Activated T-helper 1 cell treated with anti-CD3 and anti-CD28 coated beads, Interleukin-12 subunit alpha, Interleukin-12 subunit beta, Interleukin-2, Interleukin-4 antibody, amounts not matched to agents 30 ng/mL and 10 ng/mL and 1 ng/mL, durations not matched to agents 14 hours and 24 hours and 36 hours (primary cell): ENCODE measurements around the gene FAM216A. TPM values are rescaled to one million over a fixed set of nuclear protein-coding genes. Genes with fewer than 3 reads are reported as not detected.
A peak's percentile ranks its signal among the peaks of the same experiment; 100 is the strongest.

Experiments
- DNase-seq: peaks from one replicate; pipeline ENCODE4 v3.0.0; 2021; ENCODE audit warnings: low spot score
- H3K27ac Mint-ChIP-seq: one replicate; pipeline ENCODE4 v1.8.0; 2021; ENCODE audit warnings: mild to moderate bottlenecking, mixed read lengths
- H3K27me3 Mint-ChIP-seq: one replicate; pipeline ENCODE4 v1.8.0; 2022; ENCODE audit warnings: mild to moderate bottlenecking, moderate library complexity, mixed read lengths; ENCODE audit not compliant: insufficient read depth
- H3K36me3 Mint-ChIP-seq: one replicate; pipeline ENCODE4 v1.8.0; 2021; ENCODE audit warnings: low read depth, mixed read lengths
- H3K4me1 Mint-ChIP-seq: one replicate; pipeline ENCODE4 v1.8.0; 2021; ENCODE audit warnings: low read depth, mixed read lengths
- H3K4me3 Mint-ChIP-seq: one replicate; pipeline ENCODE4 v1.8.0; 2021; ENCODE audit warnings: mild to moderate bottlenecking, moderate library complexity, mixed read lengths
- H3K9me3 Mint-ChIP-seq: one replicate; pipeline ENCODE4 v1.8.0; 2021; ENCODE audit warnings: mixed read lengths
- intact Hi-C: fragments of 100-400 bp; cut with micrococcal nuclease; formaldehyde crosslinking; loops from one replicate; pipeline ENCODE4 v1.15.1; 2024
- total RNA-seq: library from RNA; stranded (reverse); gene quantifications from 2 replicates; pipeline ENCODE4 v1.2.3, GENCODE V29; 2022

FAM216A gene
- total RNA-seq, 1 donor from 2014 or later, result 40.8 TPM

GRCh38 chr12:110536834-110537604 is 68.4 kb downstream of the FAM216A start:
- H3K36me3 Mint-ChIP-seq, result peaks cover 44% of the 10 kb centered on the region
- no peak for DNase-seq
- no peaks in the 10 kb centered on the region for H3K9me3 Mint-ChIP-seq
- H3K27me3 Mint-ChIP-seq, result no peaks in the 10 kb centered on the region
- no peak overlapping the region for H3K4me3 Mint-ChIP-seq
- no peak overlapping the region for H3K27ac Mint-ChIP-seq
- H3K4me1 Mint-ChIP-seq, result peaks cover 37% of the 10 kb centered on the region
- intact Hi-C loops, result no loop called here

DNA sequence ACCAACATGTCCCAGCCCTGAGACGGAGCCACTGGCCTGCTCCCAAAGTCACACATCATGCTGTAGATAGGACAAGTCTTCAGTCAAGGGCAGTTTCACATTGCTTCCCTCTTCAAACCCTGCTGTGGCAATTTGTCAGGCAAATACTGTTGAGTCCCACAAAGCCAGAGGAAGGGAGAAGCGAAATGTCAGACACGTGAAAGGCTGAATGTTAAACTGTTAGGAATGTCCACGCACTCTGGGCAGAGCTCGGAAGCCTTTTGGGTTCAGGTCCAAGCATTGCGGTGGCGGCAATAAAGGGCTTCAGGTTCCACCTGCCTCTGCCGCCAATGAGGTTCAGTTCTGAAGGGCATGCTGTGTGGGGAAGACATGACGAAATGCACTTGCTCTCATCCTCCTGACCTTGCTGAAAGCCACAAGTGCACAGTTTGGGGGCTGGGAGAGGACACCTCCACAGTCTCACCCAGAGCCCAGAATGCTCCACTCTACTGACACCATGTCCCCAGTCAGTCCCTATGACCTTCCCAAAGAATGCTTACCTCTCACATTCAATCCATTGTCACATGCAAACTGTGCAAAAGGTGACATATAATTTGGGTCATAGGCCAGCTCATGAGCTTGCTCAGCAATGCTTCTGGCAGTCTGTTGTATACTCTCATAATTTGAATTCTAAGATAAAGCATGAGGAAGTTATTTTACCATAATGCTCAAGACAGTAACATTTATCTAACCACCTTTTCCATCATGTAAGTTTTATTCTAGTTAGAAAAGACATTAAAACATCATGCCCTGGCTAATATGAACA is 69.2 kb downstream of the FAM216A start:
- H3K27ac Mint-ChIP-seq, result peak overlapping the region; percentile 29
- intact Hi-C loops, result no loop called here
- H3K9me3 Mint-ChIP-seq, result no peaks in the 10 kb centered on the region
- H3K4me1 Mint-ChIP-seq, result peaks cover 36% of the 10 kb centered on the region
- no peaks in the 10 kb centered on the region for H3K27me3 Mint-ChIP-seq
- peaks cover 48% of the 10 kb centered on the region for H3K36me3 Mint-ChIP-seq
- no peak overlapping the region for H3K4me3 Mint-ChIP-seq
- DNase-seq, result no peak

DNA sequence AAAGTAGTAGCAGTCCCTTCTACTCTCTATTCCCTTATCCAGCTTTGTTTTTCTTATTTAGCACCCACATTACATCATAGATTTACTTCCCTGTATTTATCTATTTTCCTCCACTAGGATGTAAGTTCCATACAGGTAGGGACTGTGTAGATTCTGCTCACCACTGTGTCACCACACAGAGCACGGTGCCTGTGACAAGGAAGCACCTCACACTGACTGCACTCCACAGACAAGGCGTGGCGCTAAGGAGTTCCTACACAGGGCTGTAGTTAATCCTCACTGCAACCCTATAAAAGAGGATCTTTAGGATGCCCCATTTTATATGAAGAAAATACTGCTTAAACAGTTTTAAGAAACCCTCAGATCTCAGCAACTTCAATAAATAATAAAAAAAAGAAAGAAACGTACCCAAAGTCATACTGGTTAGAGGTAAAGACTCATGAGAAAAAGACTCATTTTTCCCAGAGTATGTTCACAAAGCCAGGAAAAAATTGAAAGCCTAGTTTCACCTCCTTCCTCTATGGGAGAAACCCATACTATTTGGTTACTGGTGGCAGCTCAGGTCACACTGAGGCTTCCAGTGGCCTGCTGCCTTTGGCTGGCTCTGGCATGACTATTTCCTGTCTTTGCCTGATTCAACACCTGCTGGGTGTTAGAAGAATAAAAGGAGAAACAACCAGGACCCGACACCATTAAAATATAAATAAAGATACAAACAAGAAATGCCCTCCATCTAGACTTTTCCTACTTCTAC is 70.4 kb downstream of the FAM216A start:
- no peak overlapping the region for H3K27ac Mint-ChIP-seq

More for the DNA sequence above, 70.4 kb downstream of the FAM216A start:
- Mint-ChIP-seq H3K27me3 (no peaks in the 10 kb centered on the region), H3K9me3 (no peaks in the 10 kb centered on the region), H3K4me1 (peaks cover 42% of the 10 kb centered on the region), H3K36me3 (peaks cover 52% of the 10 kb centered on the region), H3K4me3 (no peak overlapping the region)
- intact Hi-C loops, result no loop called here
- no peak for DNase-seq

Other genes with a start within 250 kb of the FAM216A start
- gene ATP2A2, start 187.6 kb upstream of the FAM216A start, total RNA-seq, result 208 and 211 TPM in 2 replicates
- gene ANAPC7, start 65.1 kb upstream of the FAM216A start, total RNA-seq, result 72.0 and 72.6 TPM in 2 replicates
- gene ARPC3, start 18.5 kb upstream of the FAM216A start, total RNA-seq, result 279 and 290 TPM in 2 replicates
- gene GPN3, start 588 bp upstream of the FAM216A start, total RNA-seq, result 50.3 and 55.5 TPM in 2 replicates
- gene VPS29, start 33.3 kb downstream of the FAM216A start, total RNA-seq, result 109 and 111 TPM in 2 replicates
- 0.88 and 1.4 TPM in 2 replicates for gene RAD9B, start 33.5 kb downstream of the FAM216A start, total RNA-seq
- 57.9 and 59.1 TPM in 2 replicates for gene PPTC7, start 114.5 kb downstream of the FAM216A start, total RNA-seq
- gene TCTN1, start 145.3 kb downstream of the FAM216A start, total RNA-seq, result 7.6 and 8.8 TPM in 2 replicates
- gene HVCN1, start 220.3 kb downstream of the FAM216A start, total RNA-seq, result 13.8 and 16.7 TPM in 2 replicates